Muscle of leg (tissue), 11 donors: Measurements from ENCODE around the gene CYP26B1. TPM values are rescaled to one million over a fixed set of nuclear protein-coding genes. Genes with fewer than 3 reads are reported as not detected.

Experiments
- DNase-seq: peaks from one replicate; pipeline ENCODE4 v3.0.0; 2013
- H3K27ac ChIP-seq: one replicate; pipeline ENCODE4 v1.5.1; 2013; ENCODE audit warnings: mild to moderate bottlenecking, low read length, control low read depth
- H3K27me3 ChIP-seq: one replicate; pipeline ENCODE4 v1.6.1; 2013; ENCODE audit warnings: low read length; ENCODE audit not compliant: control insufficient read depth, insufficient read depth
- H3K36me3 ChIP-seq: one replicate; pipeline ENCODE4 v1.6.1; 2013; ENCODE audit warnings: low read length; ENCODE audit not compliant: control insufficient read depth, insufficient read depth
- H3K4me1 ChIP-seq: one replicate; pipeline ENCODE4 v1.6.1; 2013; ENCODE audit warnings: low read length; ENCODE audit not compliant: control insufficient read depth, insufficient read depth
- H3K4me3 ChIP-seq: one replicate; pipeline ENCODE4 v1.5.1; 2013; ENCODE audit warnings: low read length, control low read depth
- H3K9me3 ChIP-seq: replicated peaks from 2 replicates; pipeline ENCODE4 v1.6.1; 2013; ENCODE audit warnings: low read depth, low read length; ENCODE audit not compliant: control insufficient read depth
- WGBS: methylation state at CpG from one replicate; pipeline ENCODE4 v1.1.5; 2013; ENCODE audit warnings: missing lambda C conversion rate; ENCODE audit not compliant: insufficient coverage; 5-methylcytosine and 5-hydroxymethylcytosine counted together
- polyA plus RNA-seq, 8 donors: library from polyadenylated mRNA; unstranded; fragments of 120-200 nt; gene quantifications; one replicate each; pipeline versions ENCODE4 v1.2.1 to v1.2.3, GENCODE V29; 2013; ENCODE audit warnings: inconsistent platforms in 1 of 8, low replicate concordance in 1 of 8; ENCODE audit not compliant: insufficient read length in 8 of 8, insufficient read depth in 1 of 8
- total RNA-seq: library from RNA; stranded (reverse); fragments of 120-200 nt; gene quantifications from one replicate; pipeline ENCODE4 v1.2.4, GENCODE V29; 2013

The CYP26B1 gene
- total and polyA plus RNA-seq, 9 donors, result 7.6 to 16.2 (median 14.3) TPM

DNA sequence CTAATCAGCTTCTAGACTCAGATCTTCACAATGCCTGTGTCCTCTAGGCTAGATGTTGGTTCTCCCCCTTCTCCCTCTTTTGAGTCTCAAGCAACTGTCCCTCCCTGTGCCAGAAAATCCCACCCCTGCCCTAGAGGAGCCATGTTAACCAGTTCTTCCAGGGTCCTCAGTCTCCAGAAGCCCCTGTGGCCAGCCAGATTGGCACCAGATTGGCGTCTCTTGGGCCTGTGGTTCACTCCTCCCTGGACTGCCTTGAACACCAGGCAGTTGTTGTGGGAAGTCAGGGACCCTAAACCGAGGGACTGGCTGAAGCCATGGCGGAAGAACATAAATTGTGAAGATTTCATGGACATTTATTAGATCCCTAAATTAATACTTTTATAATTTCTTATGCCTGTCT, 36.6 kb downstream of the CYP26B1 start:
- no CpG with 5 or more reads among the region's 3 CpGs for WGBS
- peaks cover 29% of the 10 kb centered on the region for H3K4me1 ChIP-seq
- no peaks in the 10 kb centered on the region for H3K9me3 ChIP-seq
- peaks cover 5% of the 10 kb centered on the region for H3K27me3 ChIP-seq
- no peak overlapping the region for H3K27ac ChIP-seq
- H3K36me3 ChIP-seq, result no peaks in the 10 kb centered on the region
- no peak for DNase-seq
- H3K4me3 ChIP-seq, result no peak overlapping the region

DNA sequence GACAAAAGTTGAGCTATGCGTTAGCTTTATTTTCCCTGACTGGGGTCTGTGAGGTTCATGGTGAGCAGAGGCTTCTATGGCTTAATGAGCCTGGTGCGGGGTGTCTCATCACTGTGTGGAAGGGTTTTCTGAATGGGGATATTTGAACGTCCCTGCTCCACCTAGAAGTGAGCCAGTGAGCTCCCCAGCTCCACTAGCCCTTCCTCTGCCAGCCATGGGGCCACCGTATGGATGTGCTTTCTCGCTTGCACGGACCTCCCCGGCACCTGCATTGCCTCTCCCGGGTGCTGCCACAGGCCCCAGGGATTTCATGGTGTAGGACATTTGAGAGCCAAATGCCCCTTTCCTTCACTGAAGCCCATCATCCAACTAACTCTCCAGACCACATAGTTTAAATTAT, 37.8 kb downstream of the CYP26B1 start:
- Histone ChIP-seq H3K36me3 (no peaks in the 10 kb centered on the region), H3K4me3 (no peak overlapping the region), H3K27me3 (peaks cover 7% of the 10 kb centered on the region), H3K27ac (no peak overlapping the region), H3K9me3 (no peaks in the 10 kb centered on the region), H3K4me1 (peaks cover 20% of the 10 kb centered on the region)
- WGBS, result 93% methylated on average over 4 of the region's 8 CpGs
- no peak for DNase-seq

- no peaks in the 10 kb centered on the region for H3K36me3 ChIP-seq
- no peak overlapping the region for H3K27ac ChIP-seq
- H3K4me1 ChIP-seq, result peaks cover 20% of the 10 kb centered on the region
- no peaks in the 10 kb centered on the region for H3K9me3 ChIP-seq
- 60% methylated on average over 1 of the region's 3 CpGs for whole genome bisulfite sequencing
- H3K27me3 ChIP-seq, result peaks cover 7% of the 10 kb centered on the region
- no peak overlapping the region for H3K4me3 ChIP-seq
- DNase-seq, result no peak
Observed at GRCh38 chr2:72109291-72109690, 38.4 kb downstream of the CYP26B1 start.

- Histone ChIP-seq H3K36me3 (no peaks in the 10 kb centered on the region), H3K27ac (no peak overlapping the region), H3K27me3 (peaks cover 9% of the 10 kb centered on the region), H3K4me1 (peaks cover 8% of the 10 kb centered on the region), H3K4me3 (no peak overlapping the region), H3K9me3 (no peaks in the 10 kb centered on the region)
- no peak for DNase-seq
- no CpG with 5 or more reads among the region's 3 CpGs for WGBS
Observed at GRCh38 chr2:72108121-72108520, 39.5 kb downstream of the CYP26B1 start.

DNA sequence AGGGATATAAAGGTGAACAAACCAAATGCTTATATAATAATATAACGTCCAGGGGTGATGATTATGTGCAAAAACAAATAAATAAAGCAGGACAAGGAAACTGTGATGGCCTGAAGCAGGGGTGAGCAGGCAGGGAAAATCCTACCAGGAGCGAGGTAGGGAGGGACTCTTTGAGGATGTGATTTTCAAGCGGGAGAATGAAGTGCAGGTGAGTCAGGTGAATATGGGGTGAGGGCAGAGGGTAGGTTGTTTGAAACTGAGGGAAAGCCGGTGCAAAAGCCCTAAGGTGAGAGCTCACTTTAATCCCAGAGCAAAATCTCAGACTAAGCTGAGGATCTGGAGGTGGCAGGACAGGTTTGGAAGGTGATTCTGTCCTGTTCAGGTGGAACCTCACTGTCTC, 40.7 kb downstream of the CYP26B1 start:
- WGBS, result 83% methylated on average over 3 of the region's 4 CpGs
- no peaks in the 10 kb centered on the region for H3K9me3 ChIP-seq
- H3K27me3 ChIP-seq, result peaks cover 9% of the 10 kb centered on the region
- no peaks in the 10 kb centered on the region for H3K36me3 ChIP-seq
- H3K27ac ChIP-seq, result no peak overlapping the region
- DNase-seq, result no peak
- H3K4me3 ChIP-seq, result no peak overlapping the region
- no peaks in the 10 kb centered on the region for H3K4me1 ChIP-seq

GRCh38 chr2:72104821-72105588, 42.7 kb downstream of the CYP26B1 start:
- H3K36me3 ChIP-seq, result no peaks in the 10 kb centered on the region
- WGBS, result 66% methylated on average over 16 of the region's 21 CpGs
- H3K4me1 ChIP-seq, result no peaks in the 10 kb centered on the region
- H3K27ac ChIP-seq, result no peak overlapping the region
- no peak overlapping the region for H3K4me3 ChIP-seq
- no peak for DNase-seq
- H3K27me3 ChIP-seq, result peaks cover 9% of the 10 kb centered on the region
- H3K9me3 ChIP-seq, result no peaks in the 10 kb centered on the region

- Histone ChIP-seq H3K9me3 (no peaks in the 10 kb centered on the region), H3K27ac (no peak overlapping the region), H3K27me3 (peaks cover 6% of the 10 kb centered on the region), H3K4me1 (no peaks in the 10 kb centered on the region), H3K4me3 (no peak overlapping the region), H3K36me3 (no peaks in the 10 kb centered on the region)
- WGBS, result 86% methylated on average over 7 of the region's 8 CpGs
- no peak for DNase-seq
Observed at GRCh38 chr2:72103690-72104089, 44.0 kb downstream of the CYP26B1 start.

GRCh38 chr2:72103161-72103560, 44.5 kb downstream of the CYP26B1 start:
- Histone ChIP-seq H3K9me3 (no peaks in the 10 kb centered on the region), H3K4me3 (no peak overlapping the region), H3K27me3 (peaks cover 6% of the 10 kb centered on the region), H3K4me1 (no peaks in the 10 kb centered on the region), H3K27ac (no peak overlapping the region), H3K36me3 (no peaks in the 10 kb centered on the region)
- WGBS, result 82% methylated on average over 1 of the region's 5 CpGs
- no peak for DNase-seq

DNA sequence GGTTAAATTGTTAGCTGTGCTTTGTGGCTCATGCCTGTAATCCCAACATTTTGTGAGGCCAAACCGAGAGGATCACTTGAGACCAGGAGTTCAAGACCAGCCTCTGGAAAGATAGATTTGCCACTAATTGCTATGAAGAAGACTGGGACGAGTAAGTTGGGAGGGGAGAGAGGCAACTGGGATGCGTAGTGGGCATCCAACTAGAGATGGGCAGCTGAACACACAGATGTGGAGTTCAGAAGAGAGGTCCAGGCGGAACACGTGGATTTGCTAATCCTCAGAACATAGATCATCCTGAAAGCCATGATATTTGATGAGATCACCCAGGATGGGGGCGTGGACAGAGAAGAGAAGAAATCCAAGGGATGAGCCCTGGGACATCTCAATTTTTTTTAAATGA, 48.7 kb downstream of the CYP26B1 start:
- WGBS, result 73% methylated on average over 4 of the region's 6 CpGs
- no peak for DNase-seq
- H3K4me1 ChIP-seq, result peaks cover 2% of the 10 kb centered on the region
- no peak overlapping the region for H3K4me3 ChIP-seq
- H3K9me3 ChIP-seq, result no peaks in the 10 kb centered on the region
- H3K36me3 ChIP-seq, result no peaks in the 10 kb centered on the region
- peaks cover 7% of the 10 kb centered on the region for H3K27me3 ChIP-seq
- H3K27ac ChIP-seq, result no peak overlapping the region

DNA sequence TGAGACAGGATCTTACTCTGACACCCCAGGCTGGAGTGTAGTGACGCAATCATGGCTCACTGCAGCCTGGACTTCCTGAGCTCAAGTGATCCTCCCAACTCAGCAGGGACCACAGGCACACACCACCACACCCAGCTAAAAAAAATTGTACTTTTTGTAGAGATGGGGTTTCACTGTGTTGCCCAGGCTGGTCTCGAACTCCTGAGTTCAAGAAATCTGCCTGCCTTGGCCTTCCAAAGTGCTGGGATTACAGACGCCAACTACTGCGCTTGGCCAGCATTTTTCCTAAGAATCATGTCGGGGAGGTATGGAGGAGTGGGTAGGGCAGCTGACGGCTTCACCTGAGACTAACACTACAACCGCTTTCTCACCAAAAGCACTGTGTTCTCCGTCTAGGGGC, 50.4 kb downstream of the CYP26B1 start:
- Histone ChIP-seq H3K4me3 (no peak overlapping the region), H3K9me3 (no peaks in the 10 kb centered on the region), H3K27ac (no peak overlapping the region), H3K27me3 (peaks cover 6% of the 10 kb centered on the region), H3K4me1 (peaks cover 2% of the 10 kb centered on the region), H3K36me3 (no peaks in the 10 kb centered on the region)
- DNase-seq, result no peak
- 96% methylated on average over 3 of the region's 8 CpGs for WGBS

GRCh38 chr2:72096181-72096580, 51.5 kb downstream of the CYP26B1 start:
- Histone ChIP-seq H3K27ac (no peak overlapping the region), H3K9me3 (no peaks in the 10 kb centered on the region), H3K27me3 (peaks cover 6% of the 10 kb centered on the region), H3K36me3 (no peaks in the 10 kb centered on the region), H3K4me1 (peaks cover 2% of the 10 kb centered on the region), H3K4me3 (no peak overlapping the region)
- DNase-seq, result no peak
- 71% methylated on average over 1 of the region's 4 CpGs for WGBS
